Mesenchymal stem cell (in vitro differentiated cells and primary cell): Measurements from ENCODE around the gene THEM5.

ENCODE experiments used
- DNase-seq: peaks from one replicate; pipeline ENCODE4 v3.0.0-alpha.2; 2013
- H2AFZ ChIP-seq: one replicate; pipeline ENCODE4 v1.6.1; 2013; ENCODE audit warnings: low read depth, mild to moderate bottlenecking, control low read depth, inconsistent platforms, low read length, moderate library complexity
- H2AK5ac ChIP-seq: 2 replicates; pipeline ENCODE4 v1.6.1; 2013; ENCODE audit warnings: low read length, moderate library complexity, mild to moderate bottlenecking, inconsistent platforms; ENCODE audit not compliant: severe bottlenecking
- H2BK120ac ChIP-seq: one replicate; pipeline ENCODE4 v1.6.1; 2013; ENCODE audit warnings: low read depth, mild to moderate bottlenecking, inconsistent platforms, low read length, moderate library complexity
- H2BK12ac ChIP-seq, 2 experiments: one replicate each; pipeline ENCODE4 v1.6.1; 2013; ENCODE audit warnings: inconsistent platforms in 2 of 2, low read length in 2 of 2, mild to moderate bottlenecking in 2 of 2, moderate library complexity in 2 of 2, control low read depth in 1 of 2
- H2BK15ac ChIP-seq: one replicate; pipeline ENCODE4 v1.6.1; 2013; ENCODE audit warnings: mild to moderate bottlenecking, low read depth, inconsistent platforms; ENCODE audit not compliant: poor library complexity, severe bottlenecking
- H2BK5ac ChIP-seq: 2 replicates; pipeline ENCODE4 v1.6.1; 2013; ENCODE audit warnings: low read depth, mild to moderate bottlenecking, low read length, control low read depth, inconsistent platforms; ENCODE audit not compliant: poor library complexity, severe bottlenecking
- H3K14ac ChIP-seq, 2 experiments: one replicate each; pipeline ENCODE4 v1.6.1; 2013; ENCODE audit warnings: inconsistent platforms in 2 of 2, low read length in 2 of 2, control low read depth in 1 of 2, mild to moderate bottlenecking in 1 of 2, moderate library complexity in 1 of 2
- H3K18ac ChIP-seq, 2 experiments: one replicate each; pipeline ENCODE4 v1.6.1; 2013; ENCODE audit warnings: inconsistent platforms in 2 of 2, low read length in 2 of 2, control low read depth in 1 of 2, low read depth in 1 of 2, mild to moderate bottlenecking in 1 of 2
- H3K23ac ChIP-seq, 2 experiments: one replicate each; pipeline ENCODE4 v1.6.1; 2013; ENCODE audit warnings: inconsistent platforms in 2 of 2, low read length in 2 of 2, mild to moderate bottlenecking in 2 of 2, moderate library complexity in 2 of 2, control low read depth in 1 of 2
- H3K27ac ChIP-seq: 2 replicates; pipeline ENCODE4 v1.5.1; 2013; ENCODE audit warnings: mild to moderate bottlenecking, moderate library complexity, low read length, control low read depth, inconsistent platforms; ENCODE audit not compliant: poor library complexity, severe bottlenecking
- H3K27me3 ChIP-seq, 2 experiments: 2 replicates each; pipeline versions ENCODE4 v1.6.1 to v1.7.0; 2013; ENCODE audit warnings: low read length in 2 of 2, mild to moderate bottlenecking in 2 of 2, moderate library complexity in 2 of 2, control low read depth in 1 of 2, inconsistent platforms in 1 of 2; ENCODE audit not compliant: control insufficient read depth in 1 of 2, insufficient read depth in 1 of 2
- H3K36me3 ChIP-seq, 2 experiments: 2 replicates each; pipeline versions ENCODE4 v1.6.1 to v1.7.0; 2013; ENCODE audit warnings: low read length in 2 of 2, control low read depth in 1 of 2, inconsistent platforms in 1 of 2, low read depth in 1 of 2, mild to moderate bottlenecking in 1 of 2; ENCODE audit not compliant: insufficient read depth in 2 of 2, control insufficient read depth in 1 of 2
- H3K4ac ChIP-seq, 2 experiments: one replicate each; pipeline ENCODE4 v1.6.1; 2013; ENCODE audit warnings: inconsistent platforms in 2 of 2, low read length in 2 of 2, mild to moderate bottlenecking in 2 of 2, moderate library complexity in 2 of 2, control low read depth in 1 of 2, low read depth in 1 of 2
- H3K4me1 ChIP-seq: 2 replicates; pipeline ENCODE4 v1.6.1; 2013; ENCODE audit warnings: low read depth, low read length, control low read depth; ENCODE audit not compliant: control insufficient read depth, insufficient read depth
- H3K4me2 ChIP-seq: 2 replicates; pipeline ENCODE4 v1.6.1; 2013; ENCODE audit warnings: low read length, mild to moderate bottlenecking, inconsistent platforms; ENCODE audit not compliant: poor library complexity, severe bottlenecking
- H3K4me3 ChIP-seq, 2 experiments: 2 replicates each; pipeline versions ENCODE4 v1.5.1 to v1.7.0; 2013; ENCODE audit warnings: low read length in 2 of 2, mild to moderate bottlenecking in 2 of 2, control low read depth in 1 of 2, low read depth in 1 of 2; ENCODE audit not compliant: insufficient read depth in 1 of 2
- H3K79me1 ChIP-seq: replicated peaks from 2 replicates; pipeline ENCODE4 v1.6.1; 2013; ENCODE audit warnings: mild to moderate bottlenecking, control low read depth, low read length, inconsistent platforms; ENCODE audit not compliant: poor library complexity, severe bottlenecking
- H3K9ac ChIP-seq: 2 replicates; pipeline ENCODE4 v1.7.0; 2013; ENCODE audit warnings: mild to moderate bottlenecking, low read length, moderate library complexity
- H3K9me3 ChIP-seq: 2 replicates; pipeline ENCODE4 v1.7.0; 2013; ENCODE audit warnings: mild to moderate bottlenecking, low read length; ENCODE audit not compliant: control insufficient read depth
- H4K8ac ChIP-seq: one replicate; pipeline ENCODE4 v1.6.1; 2013; ENCODE audit warnings: inconsistent platforms, mild to moderate bottlenecking, low read length, moderate library complexity
- H4K91ac ChIP-seq: one replicate; pipeline ENCODE4 v1.6.1; 2013; ENCODE audit warnings: mild to moderate bottlenecking, low read length, inconsistent platforms
- WGBS: methylation state at CpG from one replicate; pipeline ENCODE4 v1.1.7; 2013; ENCODE audit warnings: mixed read lengths; 5-methylcytosine and 5-hydroxymethylcytosine counted together

Gene THEM5

DNA sequence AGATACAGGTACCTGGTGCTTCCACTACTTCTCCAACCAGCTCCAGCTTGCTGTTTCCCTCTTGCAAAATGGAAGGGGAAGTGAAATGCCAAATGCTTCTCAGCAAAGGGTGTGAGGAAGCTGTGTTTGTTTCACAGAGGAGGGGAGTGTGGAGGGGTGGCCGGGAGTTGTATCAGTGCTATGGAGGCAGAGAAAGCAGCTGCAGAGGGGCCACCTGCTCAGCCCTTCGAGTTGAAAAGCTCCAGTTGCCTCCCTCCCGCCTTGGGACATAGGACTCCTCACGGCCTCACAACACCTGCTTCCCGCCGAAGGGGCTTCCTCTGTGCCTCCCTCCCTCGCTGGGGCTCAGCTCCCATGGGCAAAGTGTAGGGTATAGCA is 36.2 kb downstream of the THEM5 start:
- H2BK5ac ChIP-seq, result no peak overlapping the region
- H3K4me2 ChIP-seq, result no peak overlapping the region
- H2BK15ac ChIP-seq, result no peak overlapping the region
- no peak overlapping the region for H3K9ac ChIP-seq
- H3K27ac ChIP-seq, result no peak overlapping the region
- H2AFZ ChIP-seq, result no peak overlapping the region
- H3K4ac ChIP-seq, result no peak overlapping the region
- no peaks in the 10 kb centered on the region for H3K79me1 ChIP-seq
- no peak overlapping the region for H3K23ac ChIP-seq
- peaks cover 60 to 73% of the 10 kb centered on the region in 2 experiments for H3K27me3 ChIP-seq
- no peak overlapping the region for H3K4me3 ChIP-seq
- no peak overlapping the region for H2BK12ac ChIP-seq
- WGBS, result 87% methylated on average over 6 of the region's 7 CpGs
- DNase-seq, result no peak
- H3K14ac ChIP-seq, result no peak overlapping the region
- H3K36me3 ChIP-seq, result no peaks in the 10 kb centered on the region
- no peak overlapping the region for H2BK120ac ChIP-seq
- H2AK5ac ChIP-seq, result no peak overlapping the region
- no peak overlapping the region for H3K18ac ChIP-seq
- no peaks in the 10 kb centered on the region for H3K4me1 ChIP-seq
- no peak overlapping the region for H4K8ac ChIP-seq
- no peak overlapping the region for H4K91ac ChIP-seq
- H3K9me3 ChIP-seq, result no peaks in the 10 kb centered on the region

DNA sequence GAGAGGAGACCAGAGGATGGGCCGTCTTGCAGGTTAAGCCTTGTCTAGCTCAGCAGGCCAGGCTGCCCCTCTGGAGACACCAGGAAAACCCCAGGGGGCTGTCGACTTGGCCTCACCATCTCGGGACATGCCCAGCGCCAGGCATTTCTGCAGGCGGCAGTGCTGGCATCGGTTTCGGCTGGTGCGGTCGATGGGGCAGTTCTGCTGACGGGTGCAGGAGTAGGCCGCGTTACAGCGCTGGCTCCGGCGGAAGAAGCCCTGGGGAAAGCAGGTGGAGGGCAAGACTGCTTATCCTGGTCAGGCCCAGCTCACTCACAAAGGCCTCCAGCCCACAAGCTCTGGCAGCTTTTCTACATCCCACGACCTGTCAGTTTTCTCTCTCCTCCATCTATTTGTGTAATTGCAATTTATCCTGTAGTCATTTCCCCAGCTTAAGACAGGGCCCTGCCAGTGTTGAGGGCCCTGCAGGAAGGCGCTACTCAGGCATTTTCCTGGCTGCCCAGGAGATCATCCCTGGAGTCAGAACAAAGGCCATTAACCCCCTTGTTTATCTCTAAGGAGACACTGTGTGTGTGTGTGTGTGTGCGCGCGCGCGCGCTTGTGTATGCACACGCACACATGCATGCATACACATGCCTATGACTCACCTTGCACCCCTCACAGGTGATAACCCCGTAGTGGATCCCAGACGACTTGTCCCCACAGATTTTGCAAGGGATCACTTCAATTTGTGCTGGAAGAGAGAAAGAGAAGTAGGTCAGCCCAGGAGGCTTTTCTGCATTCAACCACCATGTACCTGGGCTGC is 36.8 kb downstream of the THEM5 start:
- Histone ChIP-seq H3K4ac (no peak overlapping the region), H3K23ac (no peak overlapping the region), H4K91ac (no peak overlapping the region), H4K8ac (no peak overlapping the region), H2BK15ac (no peak overlapping the region), H3K27ac (no peak overlapping the region), H2BK5ac (no peak overlapping the region), H3K79me1 (no peaks in the 10 kb centered on the region), H3K36me3 (no peaks in the 10 kb centered on the region), H2BK120ac (no peak overlapping the region), H2AK5ac (no peak overlapping the region), H3K4me3 (no peak overlapping the region), H3K4me1 (no peaks in the 10 kb centered on the region), H3K9ac (no peak overlapping the region), H3K14ac (no peak overlapping the region), H2AFZ (no peak overlapping the region), H3K9me3 (no peaks in the 10 kb centered on the region), H3K27me3 (peaks cover 58 to 69% of the 10 kb centered on the region in 2 experiments), H3K4me2 (no peak overlapping the region), H3K18ac (no peak overlapping the region), H2BK12ac (no peak overlapping the region)
- WGBS, result 91% methylated on average over 17 of the region's 26 CpGs
- no peak for DNase-seq

DNA sequence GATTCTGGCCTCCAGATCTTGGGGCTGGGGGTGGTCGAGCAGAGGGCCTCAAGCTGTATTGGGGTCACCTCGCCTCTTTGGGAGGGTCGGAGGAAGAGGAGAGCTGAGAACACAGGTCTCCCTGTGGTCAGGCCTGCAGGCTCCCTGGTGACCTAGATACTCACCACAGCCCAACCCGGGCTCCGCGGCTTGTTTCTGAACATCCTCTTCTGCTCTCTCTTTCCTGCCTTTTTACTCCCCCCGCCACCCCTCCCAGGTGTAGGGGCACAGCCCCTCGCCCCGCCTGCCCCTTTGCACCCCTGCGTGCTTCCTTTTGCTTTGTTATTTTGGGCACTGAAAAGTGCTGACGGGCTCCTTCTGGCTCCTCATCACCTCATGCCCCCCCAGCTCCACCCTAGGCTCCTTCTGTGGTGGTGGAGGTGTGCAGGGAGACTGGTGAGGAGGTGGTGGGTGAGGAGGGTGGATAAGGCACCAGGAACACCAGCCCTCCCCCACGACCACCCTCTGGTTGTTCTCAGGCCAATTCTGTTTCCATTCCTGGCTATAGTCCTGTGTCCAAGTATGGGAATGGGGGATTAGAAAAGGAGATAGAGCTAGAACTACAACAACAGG is 37.7 kb downstream of the THEM5 start:
- H2BK12ac ChIP-seq, result no peak overlapping the region
- 81% methylated on average over 8 of the region's 12 CpGs for WGBS
- H3K79me1 ChIP-seq, result no peaks in the 10 kb centered on the region
- no peak overlapping the region for H2BK120ac ChIP-seq
- DNase-seq, result no peak
- no peak overlapping the region for H2AFZ ChIP-seq
- H4K8ac ChIP-seq, result no peak overlapping the region
- no peak overlapping the region for H2BK5ac ChIP-seq
- no peak overlapping the region for H3K4me2 ChIP-seq
- H3K4me3 ChIP-seq, result no peak overlapping the region
- H3K9me3 ChIP-seq, result no peaks in the 10 kb centered on the region
- H3K23ac ChIP-seq, result peak overlapping the region in 1 of 2 experiments; percentile 9
- H3K9ac ChIP-seq, result no peak overlapping the region
- no peak overlapping the region for H2BK15ac ChIP-seq
- no peak overlapping the region for H3K27ac ChIP-seq
- no peak overlapping the region for H3K14ac ChIP-seq
- H3K36me3 ChIP-seq, result no peaks in the 10 kb centered on the region
- H3K4ac ChIP-seq, result no peak overlapping the region
- no peaks in the 10 kb centered on the region for H3K4me1 ChIP-seq
- no peak overlapping the region for H2AK5ac ChIP-seq
- H3K18ac ChIP-seq, result no peak overlapping the region
- no peak overlapping the region for H4K91ac ChIP-seq
- peaks cover 55 to 72% of the 10 kb centered on the region in 2 experiments for H3K27me3 ChIP-seq

DNA sequence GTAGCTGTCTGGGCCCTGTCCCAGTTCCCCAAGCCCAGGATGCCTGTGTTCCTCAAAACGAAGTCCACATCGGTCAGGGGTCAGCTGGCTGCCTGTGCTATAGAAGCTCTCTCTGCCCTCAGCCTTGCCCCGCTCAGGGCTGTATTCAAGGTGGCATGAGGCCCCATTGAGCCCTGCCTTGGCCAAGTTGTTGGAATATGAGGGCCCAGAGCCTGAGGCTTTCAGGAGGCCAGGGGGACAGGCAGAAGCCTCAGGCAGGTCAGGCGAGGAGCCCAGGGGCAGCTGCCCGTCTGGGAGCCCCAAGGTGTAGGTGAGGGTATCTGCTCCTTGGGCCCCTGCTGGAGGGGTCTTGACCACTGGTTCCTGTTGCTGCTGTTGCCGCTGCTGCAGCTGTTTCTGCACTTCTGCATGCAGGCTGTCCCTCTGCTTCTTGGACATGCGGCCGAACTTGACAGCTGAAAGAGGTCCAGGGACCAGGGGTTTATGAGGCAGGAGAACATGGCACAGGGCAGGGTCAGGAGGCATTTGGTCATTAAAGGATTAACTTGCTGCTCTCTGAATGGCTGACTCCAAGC is 38.5 kb downstream of the THEM5 start:
- Histone ChIP-seq H3K4ac (no peak overlapping the region), H3K9ac (no peak overlapping the region), H3K27me3 (peaks cover 55 to 69% of the 10 kb centered on the region in 2 experiments), H3K14ac (no peak overlapping the region), H3K4me1 (no peaks in the 10 kb centered on the region), H4K8ac (no peak overlapping the region), H3K36me3 (no peaks in the 10 kb centered on the region), H3K9me3 (no peaks in the 10 kb centered on the region), H2BK15ac (peak overlapping the region; percentile 8), H3K79me1 (no peaks in the 10 kb centered on the region), H3K23ac (no peak overlapping the region), H3K18ac (no peak overlapping the region), H2AFZ (no peak overlapping the region), H4K91ac (no peak overlapping the region), H2BK5ac (no peak overlapping the region), H3K4me2 (no peak overlapping the region), H2BK120ac (no peak overlapping the region), H2BK12ac (no peak overlapping the region), H3K27ac (no peak overlapping the region), H2AK5ac (no peak overlapping the region), H3K4me3 (no peak overlapping the region)
- DNase-seq, result no peak
- WGBS, result 74% methylated on average over 8 of the region's 8 CpGs
